Neural progenitor cell (in vitro differentiated cells): Measurements from ENCODE around the gene ARHGAP15. TPM values are rescaled to one million over a fixed set of nuclear protein-coding genes. Genes with fewer than 3 reads are reported as not detected.

Source experiments
- DNase-seq: peaks from one replicate; pipeline ENCODE4 v3.0.0-alpha.2; 2016; ENCODE audit warnings: low spot score
- H2AFZ ChIP-seq: fragments of 200-600 bp; sonication (generic); replicated peaks from 2 replicates; pipeline ENCODE4 v1.6.1; 2016; ENCODE audit warnings: antibody characterized with exemption
- H3F3A ChIP-seq: fragments of 200-600 bp; sonication (generic); 2 replicates; pipeline ENCODE4 v1.6.1; 2016; ENCODE audit warnings: antibody characterized with exemption, low read depth
- H3K27ac ChIP-seq: fragments of 200-600 bp; sonication (generic); 2 replicates; pipeline ENCODE4 v1.5.1; 2016; ENCODE audit warnings: mild to moderate bottlenecking
- H3K27me3 ChIP-seq: fragments of 200-600 bp; sonication (generic); 2 replicates; pipeline ENCODE4 v1.6.1; 2016; ENCODE audit warnings: mild to moderate bottlenecking, moderate library complexity
- H3K36me3 ChIP-seq: fragments of 200-600 bp; sonication (generic); 2 replicates; pipeline ENCODE4 v1.5.1; 2016
- H3K4me1 ChIP-seq: fragments of 200-600 bp; sonication (generic); 2 replicates; pipeline ENCODE4 v1.6.1; 2016; ENCODE audit warnings: mixed run types
- H3K4me2 ChIP-seq: fragments of 200-600 bp; sonication (generic); 2 replicates; pipeline ENCODE4 v1.6.1; 2016
- H3K4me3 ChIP-seq: fragments of 200-600 bp; sonication (generic); 2 replicates; pipeline ENCODE4 v1.5.1; 2016
- H3K79me2 ChIP-seq: fragments of 200-600 bp; sonication (generic); 2 replicates; pipeline ENCODE4 v1.6.1; 2016; ENCODE audit warnings: low read depth
- H3K9ac ChIP-seq: fragments of 200-600 bp; sonication (generic); 2 replicates; pipeline ENCODE4 v1.6.1; 2016
- H3K9me3 ChIP-seq: fragments of 200-600 bp; sonication (generic); 2 replicates; pipeline ENCODE4 v1.5.1; 2016; ENCODE audit warnings: low read depth
- H4K20me1 ChIP-seq: fragments of 200-600 bp; sonication (generic); 2 replicates; pipeline ENCODE4 v1.6.1; 2016; ENCODE audit warnings: low read depth
- H3K27ac Mint-ChIP-seq: 3 replicates; pipeline ENCODE4 v1.8.0; 2021; ENCODE audit warnings: mixed read lengths
- H3K27me3 Mint-ChIP-seq: 2 replicates; pipeline ENCODE4 v1.8.0; 2022; ENCODE audit warnings: low read depth, mild to moderate bottlenecking, inconsistent platforms, moderate library complexity, mixed read lengths; ENCODE audit not compliant: insufficient read depth
- H3K36me3 Mint-ChIP-seq: 3 replicates; pipeline ENCODE4 v1.8.0; 2021; ENCODE audit warnings: mixed read lengths
- H3K4me1 Mint-ChIP-seq: 3 replicates; pipeline ENCODE4 v1.8.0; 2021; ENCODE audit warnings: mixed read lengths
- H3K4me3 Mint-ChIP-seq: 3 replicates; pipeline ENCODE4 v1.8.0; 2021; ENCODE audit warnings: mild to moderate bottlenecking, moderate library complexity, mixed read lengths
- H3K9me3 Mint-ChIP-seq: 3 replicates; pipeline ENCODE4 v1.8.0; 2020; ENCODE audit warnings: mixed read lengths
- EZH2 ChIP-seq: fragments of 200-600 bp; sonication (generic); IDR thresholded peaks from 2 replicates; pipeline ENCODE4 v1.6.1; 2017; ENCODE audit warnings: antibody characterized with exemption, mild to moderate bottlenecking, moderate library complexity
- EZH2phosphoT487 ChIP-seq: fragments of 200-600 bp; sonication (generic); IDR thresholded peaks from 2 replicates; pipeline ENCODE4 v1.6.1; 2017; ENCODE audit warnings: antibody characterized with exemption
- total RNA-seq: library from RNA; depleted of rRNA; stranded (reverse); fragments of >200 nt; gene quantifications from 2 replicates; pipeline ENCODE4 v1.2.3, GENCODE V29; 2015; ENCODE audit warnings: low replicate concordance
- TF ChIP-seq, protein P1 (sequence below): fragments of 200-600 bp; sonication (generic); IDR thresholded peaks from 2 replicates; pipeline ENCODE4 v1.5.1; 2017; ENCODE audit warnings: antibody characterized with exemption, mild to moderate bottlenecking

Gene ARHGAP15
- total RNA-seq, 1 donor from 2014 or later = 5.9 TPM

DNA sequence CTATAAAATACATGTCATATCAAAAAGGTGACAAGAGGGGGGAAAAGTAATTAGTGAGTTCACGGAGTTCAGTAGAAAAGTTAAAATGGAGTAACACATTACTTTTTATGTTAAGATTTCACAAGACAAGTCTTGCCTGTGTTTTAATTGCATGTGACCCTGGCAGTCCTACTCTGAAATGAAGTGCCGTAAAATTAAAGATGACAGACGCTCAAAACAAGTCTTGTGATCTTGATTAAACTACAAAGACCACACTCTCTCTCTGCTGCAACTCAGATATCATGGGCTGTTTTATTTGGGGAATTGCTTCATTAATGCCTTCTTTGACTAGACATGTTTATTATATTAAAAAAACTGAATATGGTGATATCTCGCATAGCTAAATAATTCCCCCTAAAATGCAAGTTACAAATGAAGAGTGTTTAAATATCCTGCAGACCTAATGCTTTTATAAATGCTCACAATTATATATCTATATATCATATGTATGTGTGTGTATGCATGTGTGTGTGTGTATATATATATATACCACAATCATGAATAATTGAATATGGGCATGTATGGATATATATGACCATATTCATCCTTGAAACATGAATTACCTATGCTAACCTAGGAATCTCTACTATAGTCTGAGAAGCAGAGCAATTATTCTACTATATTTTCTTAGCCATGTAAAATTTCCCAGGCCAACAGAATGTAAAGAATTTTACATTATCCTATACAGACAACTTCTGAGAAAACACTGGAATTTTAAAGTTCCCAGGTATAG is 647.5 kb downstream of the ARHGAP15 start:
- Histone ChIP-seq H3K9me3 (no peaks in the 10 kb centered on the region), H3K4me2 (no peak overlapping the region), H2AFZ (no peak overlapping the region), H3K4me1 (peaks cover 23% of the 10 kb centered on the region), H3K79me2 (no peaks in the 10 kb centered on the region), H3K4me3 (no peak overlapping the region), H3F3A (no peaks in the 10 kb centered on the region), H3K9ac (no peak overlapping the region), H3K27ac (no peak overlapping the region), H4K20me1 (no peaks in the 10 kb centered on the region), H3K27me3 (no peaks in the 10 kb centered on the region), H3K36me3 (no peaks in the 10 kb centered on the region)
- Mint-ChIP-seq H3K36me3 (no peaks in the 10 kb centered on the region), H3K27me3 (peaks cover 3% of the 10 kb centered on the region), H3K4me1 (peaks cover 18% of the 10 kb centered on the region), H3K4me3 (no peak overlapping the region), H3K9me3 (no peaks in the 10 kb centered on the region), H3K27ac (no peak overlapping the region)
- DNase-seq = no peak
- TF ChIP-seq, protein P1, sequence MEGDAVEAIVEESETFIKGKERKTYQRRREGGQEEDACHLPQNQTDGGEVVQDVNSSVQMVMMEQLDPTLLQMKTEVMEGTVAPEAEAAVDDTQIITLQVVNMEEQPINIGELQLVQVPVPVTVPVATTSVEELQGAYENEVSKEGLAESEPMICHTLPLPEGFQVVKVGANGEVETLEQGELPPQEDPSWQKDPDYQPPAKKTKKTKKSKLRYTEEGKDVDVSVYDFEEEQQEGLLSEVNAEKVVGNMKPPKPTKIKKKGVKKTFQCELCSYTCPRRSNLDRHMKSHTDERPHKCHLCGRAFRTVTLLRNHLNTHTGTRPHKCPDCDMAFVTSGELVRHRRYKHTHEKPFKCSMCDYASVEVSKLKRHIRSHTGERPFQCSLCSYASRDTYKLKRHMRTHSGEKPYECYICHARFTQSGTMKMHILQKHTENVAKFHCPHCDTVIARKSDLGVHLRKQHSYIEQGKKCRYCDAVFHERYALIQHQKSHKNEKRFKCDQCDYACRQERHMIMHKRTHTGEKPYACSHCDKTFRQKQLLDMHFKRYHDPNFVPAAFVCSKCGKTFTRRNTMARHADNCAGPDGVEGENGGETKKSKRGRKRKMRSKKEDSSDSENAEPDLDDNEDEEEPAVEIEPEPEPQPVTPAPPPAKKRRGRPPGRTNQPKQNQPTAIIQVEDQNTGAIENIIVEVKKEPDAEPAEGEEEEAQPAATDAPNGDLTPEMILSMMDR = no peak
- TF ChIP-seq EZH2phosphoT487 (no peak), EZH2 (no peak)

DNA sequence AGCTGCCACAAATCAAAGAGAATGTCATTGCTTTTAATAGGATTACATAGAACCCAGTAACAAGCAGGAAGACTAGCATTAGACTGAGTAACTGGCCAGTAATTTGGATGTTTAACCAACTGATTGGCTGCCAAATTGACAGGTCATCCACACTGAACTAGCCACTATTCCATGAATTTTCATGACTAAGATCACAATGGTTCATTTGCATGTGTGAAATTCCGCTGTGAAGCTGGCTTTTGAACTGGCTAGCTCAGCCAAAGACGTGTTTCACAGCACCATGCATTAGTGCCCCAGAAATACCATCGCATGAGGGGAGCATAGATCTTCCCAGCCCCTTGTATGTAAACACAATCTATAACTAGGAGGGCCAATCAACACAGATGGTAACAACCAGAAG is 649.8 kb downstream of the ARHGAP15 start:
- Histone ChIP-seq H3K9ac (no peak overlapping the region), H3K27me3 (no peaks in the 10 kb centered on the region), H3K9me3 (no peaks in the 10 kb centered on the region), H3K4me1 (peaks cover 17% of the 10 kb centered on the region), H3K4me2 (no peak overlapping the region), H3K36me3 (no peaks in the 10 kb centered on the region), H3K27ac (no peak overlapping the region), H3K79me2 (no peaks in the 10 kb centered on the region), H3F3A (no peaks in the 10 kb centered on the region), H2AFZ (peak overlapping the region; percentile 75), H3K4me3 (no peak overlapping the region), H4K20me1 (no peaks in the 10 kb centered on the region)
- H3K27ac Mint-ChIP-seq = no peak overlapping the region
- peaks cover 18% of the 10 kb centered on the region for H3K4me1 Mint-ChIP-seq
- TF ChIP-seq EZH2 (no peak), EZH2phosphoT487 (no peak)
- TF ChIP-seq, protein P1 = no peak
- H3K9me3 Mint-ChIP-seq = no peaks in the 10 kb centered on the region
- no peaks in the 10 kb centered on the region for H3K36me3 Mint-ChIP-seq
- H3K4me3 Mint-ChIP-seq = no peak overlapping the region
- peaks cover 3% of the 10 kb centered on the region for H3K27me3 Mint-ChIP-seq
- peak; percentile 9 for DNase-seq

DNA sequence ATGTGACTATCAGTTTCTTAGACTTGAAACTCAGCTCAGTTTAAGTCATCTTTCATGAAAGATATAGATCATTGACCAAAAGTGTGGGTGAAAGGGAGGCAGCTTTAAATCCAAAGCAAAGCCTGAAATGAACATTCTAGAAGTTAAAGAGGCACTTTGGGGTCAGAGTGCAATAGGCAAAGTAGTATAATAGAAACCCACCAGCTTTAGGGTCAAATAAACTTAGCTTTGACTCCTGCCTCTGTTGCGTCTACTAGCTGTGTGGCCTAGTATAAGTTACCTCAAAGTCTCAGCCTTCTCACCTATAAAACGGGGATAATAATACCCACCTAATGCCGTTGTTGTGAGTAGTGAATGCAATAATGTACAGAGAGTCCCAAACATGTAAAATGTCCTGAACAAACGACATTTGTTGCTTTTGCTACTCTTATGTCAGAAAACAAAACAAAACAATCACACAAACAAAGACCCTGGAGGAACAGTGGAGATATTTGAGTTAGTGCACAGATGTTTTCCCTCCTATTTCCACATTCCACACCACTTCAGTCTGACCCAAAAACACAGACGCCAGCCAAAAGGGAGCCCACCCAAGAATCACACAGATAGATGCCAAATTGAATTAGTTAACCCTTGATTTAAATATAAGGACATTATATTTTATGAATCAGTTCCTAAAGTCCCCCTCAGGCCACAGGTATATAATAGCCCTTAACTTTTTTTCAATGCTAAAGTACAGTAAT is 657.0 kb downstream of the ARHGAP15 start:
- H3K27ac ChIP-seq = no peak overlapping the region
- peaks cover 6% of the 10 kb centered on the region for H3K4me1 ChIP-seq
- H3K4me3 Mint-ChIP-seq = no peak overlapping the region
- H3K9me3 ChIP-seq = no peaks in the 10 kb centered on the region
- H3K4me2 ChIP-seq = no peak overlapping the region
- no peak for DNase-seq
- H3K9ac ChIP-seq = no peak overlapping the region
- no peaks in the 10 kb centered on the region for H3K27me3 ChIP-seq
- H3K79me2 ChIP-seq = no peaks in the 10 kb centered on the region
- no peak overlapping the region for H2AFZ ChIP-seq
- H3K27ac Mint-ChIP-seq = no peak overlapping the region
- H3K27me3 Mint-ChIP-seq = peaks cover 2% of the 10 kb centered on the region
- no peak overlapping the region for H3K4me3 ChIP-seq
- no peaks in the 10 kb centered on the region for H3K4me1 Mint-ChIP-seq
- TF ChIP-seq EZH2 (no peak), EZH2phosphoT487 (no peak)
- TF ChIP-seq, protein P1 = no peak
- no peaks in the 10 kb centered on the region for H3F3A ChIP-seq
- no peaks in the 10 kb centered on the region for H3K9me3 Mint-ChIP-seq
- no peaks in the 10 kb centered on the region for H3K36me3 ChIP-seq
- no peaks in the 10 kb centered on the region for H4K20me1 ChIP-seq
- H3K36me3 Mint-ChIP-seq = no peaks in the 10 kb centered on the region
